Inferior parietal cortex (tissue), 1 donor: ENCODE data around the gene KCNT1.

Experiments used
- DNase-seq: peaks from one replicate; pipeline ENCODE4 v3.0.0-alpha.2; 2016; ENCODE audit errors: extremely low spot score

The KCNT1 gene

GRCh38 chr9:135797507-135798262 lies 95.7 kb downstream of the KCNT1 start:
- peak; percentile 27 for DNase-seq

DNA sequence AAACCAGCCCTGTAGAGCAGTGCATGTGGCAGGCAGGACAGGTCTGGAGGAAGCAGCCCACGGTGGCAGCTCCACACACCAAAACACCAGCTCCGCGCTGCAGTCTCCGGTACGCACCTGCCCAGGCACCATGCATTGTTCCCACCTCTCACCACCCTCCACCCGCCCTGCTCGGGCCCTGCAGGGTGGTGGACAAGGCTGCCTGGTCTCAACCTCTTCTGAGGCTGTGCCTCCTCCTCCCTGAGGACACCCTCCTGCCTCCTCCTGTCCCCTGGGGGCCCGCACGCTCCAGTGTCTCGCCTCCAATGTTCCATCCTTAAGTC lies 96.2 kb downstream of the KCNT1 start:
- DNase-seq = no peak

DNA sequence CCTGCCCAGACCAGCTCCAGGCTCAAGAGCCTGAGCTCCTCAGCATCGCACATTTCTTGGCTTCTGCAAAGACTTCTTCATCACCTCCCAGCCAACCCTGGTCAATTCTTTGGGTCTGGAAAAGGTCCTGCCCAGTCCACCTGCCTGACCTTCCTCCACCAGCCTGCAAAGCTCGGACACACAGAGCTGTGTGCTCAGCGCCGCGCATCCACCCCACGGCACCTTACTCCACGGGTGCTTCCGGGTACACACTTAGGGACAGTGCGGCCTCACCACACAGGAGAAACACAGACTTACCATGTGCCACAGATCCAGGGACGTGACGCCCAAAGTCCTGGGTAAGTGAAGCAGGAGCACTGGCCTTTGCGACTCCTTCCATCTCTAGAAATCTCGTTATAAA lies 97.3 kb downstream of the KCNT1 start:
- DNase-seq = no peak

GRCh38 chr9:135801070-135801469 lies 99.1 kb downstream of the KCNT1 start:
- no peak for DNase-seq

- DNase-seq = no peak
Observed at GRCh38 chr9:135802876-135803419, 101.0 kb downstream of the KCNT1 start.

DNA sequence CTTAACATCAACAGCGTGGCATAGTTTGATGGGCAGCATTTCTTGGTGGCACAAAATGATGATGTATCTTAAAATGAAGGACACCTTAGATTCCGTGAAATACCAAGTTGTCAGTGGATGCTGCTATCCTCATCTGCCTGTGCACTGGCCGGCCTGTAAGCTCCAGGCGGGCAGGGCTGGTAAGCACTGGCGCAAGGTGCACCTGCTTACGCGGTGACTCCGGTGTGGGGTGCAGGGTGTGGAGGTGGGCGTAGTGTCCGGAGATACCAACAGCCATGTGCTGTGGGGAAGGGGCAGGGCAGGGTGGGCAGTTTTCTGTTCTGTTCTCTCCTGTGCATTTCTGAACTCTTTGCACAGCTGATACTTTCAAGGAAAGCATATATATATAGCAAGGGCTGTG lies 101.5 kb downstream of the KCNT1 start:
- no peak for DNase-seq

GRCh38 chr9:135804581-135805421 lies 102.8 kb downstream of the KCNT1 start:
- DNase-seq = no peak

DNA sequence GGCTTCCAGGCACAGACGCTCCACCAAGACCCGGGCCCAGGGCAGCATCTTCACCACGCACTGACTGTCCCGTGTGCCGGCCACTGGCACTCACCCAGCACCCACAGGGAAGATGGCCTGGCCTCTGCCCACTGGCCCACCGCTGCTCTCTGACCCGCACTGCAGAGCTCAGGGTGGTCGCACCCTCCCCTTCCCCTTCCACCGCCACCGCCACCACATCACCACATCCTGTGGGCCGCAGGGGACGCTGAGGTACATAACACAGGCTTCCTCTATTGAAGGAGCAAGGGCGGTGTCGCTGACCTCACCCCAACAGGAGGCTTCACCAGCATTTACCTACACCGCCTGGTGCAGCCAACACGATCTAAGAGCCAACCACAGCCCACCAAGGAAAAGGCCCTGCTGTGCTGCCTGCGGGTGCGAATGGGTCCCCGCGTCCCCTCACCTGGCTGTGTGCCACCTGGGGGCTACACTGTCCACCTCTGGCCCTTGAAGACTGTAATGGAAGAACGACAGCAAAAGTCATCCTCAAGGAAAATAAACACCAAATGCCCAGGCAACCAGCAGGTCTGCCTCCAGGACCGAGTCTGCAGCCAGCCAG lies 103.5 kb downstream of the KCNT1 start:
- no peak for DNase-seq

- no peak for DNase-seq
Observed at GRCh38 chr9:135809166-135809565, 107.2 kb downstream of the KCNT1 start.

DNA sequence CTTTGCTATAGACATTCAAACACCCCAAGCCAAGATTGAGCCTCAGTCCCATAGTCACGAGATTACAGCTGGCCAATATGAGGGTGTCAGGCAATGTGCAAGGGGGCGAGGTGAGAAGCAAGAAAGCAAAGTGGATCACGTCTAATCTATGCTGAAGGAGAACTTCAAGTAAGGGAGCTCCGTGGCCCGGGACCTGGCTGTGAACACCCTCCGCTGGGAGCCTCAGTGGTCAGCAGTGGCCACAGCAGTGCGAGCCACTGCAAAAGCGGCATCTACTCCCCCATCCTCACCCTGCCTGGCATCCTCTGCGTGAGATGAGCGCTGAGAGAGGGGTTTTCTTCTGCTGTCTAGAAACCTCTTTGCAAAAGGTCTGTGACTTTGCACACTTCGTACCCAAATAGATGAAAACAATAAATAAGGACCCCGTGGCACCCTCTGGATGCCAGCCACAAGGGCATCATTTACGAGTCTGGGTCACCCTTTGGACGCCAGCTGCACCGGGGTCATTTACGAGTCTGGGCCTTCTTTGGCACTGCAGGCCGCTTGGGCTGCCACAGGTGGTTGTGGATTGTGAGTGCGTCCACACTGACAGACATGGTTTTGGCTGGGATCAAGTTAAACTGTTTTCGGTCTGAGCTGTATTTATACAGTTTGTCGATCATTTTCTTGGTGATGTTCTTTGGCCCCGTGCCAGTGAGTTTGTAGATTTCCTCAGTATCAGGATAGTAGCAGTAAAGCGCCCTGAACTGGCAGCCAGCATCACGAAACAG lies 109.0 kb downstream of the KCNT1 start:
- no peak for DNase-seq

DNA sequence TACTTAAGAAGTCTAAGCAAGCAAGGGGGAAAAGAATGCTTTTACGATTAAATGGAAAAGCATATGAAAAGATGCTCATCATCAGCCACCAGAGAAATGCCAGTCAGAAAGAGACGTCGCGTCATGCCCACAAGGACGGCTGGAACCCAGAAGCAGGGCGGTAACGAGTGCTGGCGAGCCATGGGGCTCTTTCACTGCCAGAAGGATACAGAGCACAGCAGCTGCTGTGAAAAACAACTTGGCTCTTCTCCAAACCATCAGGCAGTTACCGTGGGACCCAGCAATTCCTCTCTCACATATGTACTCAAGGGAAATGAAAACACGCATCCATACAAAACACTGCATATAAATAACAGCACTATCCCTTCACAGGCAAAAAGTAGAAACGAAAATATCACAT lies 109.8 kb downstream of the KCNT1 start:
- DNase-seq = peak; percentile 67

DNA sequence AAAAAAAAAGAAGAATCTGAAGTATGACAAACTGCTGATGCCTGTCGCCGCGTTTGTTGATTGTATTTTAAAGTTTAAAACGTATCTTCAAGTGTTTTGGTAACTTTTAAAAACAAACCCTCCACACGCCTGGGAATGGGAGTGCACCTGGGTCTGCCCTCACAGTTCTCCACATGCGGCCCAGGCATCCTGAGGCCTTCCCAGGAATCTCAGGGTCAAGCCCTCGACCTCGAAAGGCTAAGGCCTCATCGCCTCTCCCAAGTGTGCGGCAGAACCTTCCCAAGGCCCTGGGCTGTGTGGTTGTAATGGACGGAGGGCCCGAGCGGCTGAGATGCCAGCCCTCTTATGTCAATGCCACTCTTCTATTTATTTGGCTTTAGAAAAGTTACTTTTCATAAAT lies 111.0 kb downstream of the KCNT1 start:
- DNase-seq = no peak

DNA sequence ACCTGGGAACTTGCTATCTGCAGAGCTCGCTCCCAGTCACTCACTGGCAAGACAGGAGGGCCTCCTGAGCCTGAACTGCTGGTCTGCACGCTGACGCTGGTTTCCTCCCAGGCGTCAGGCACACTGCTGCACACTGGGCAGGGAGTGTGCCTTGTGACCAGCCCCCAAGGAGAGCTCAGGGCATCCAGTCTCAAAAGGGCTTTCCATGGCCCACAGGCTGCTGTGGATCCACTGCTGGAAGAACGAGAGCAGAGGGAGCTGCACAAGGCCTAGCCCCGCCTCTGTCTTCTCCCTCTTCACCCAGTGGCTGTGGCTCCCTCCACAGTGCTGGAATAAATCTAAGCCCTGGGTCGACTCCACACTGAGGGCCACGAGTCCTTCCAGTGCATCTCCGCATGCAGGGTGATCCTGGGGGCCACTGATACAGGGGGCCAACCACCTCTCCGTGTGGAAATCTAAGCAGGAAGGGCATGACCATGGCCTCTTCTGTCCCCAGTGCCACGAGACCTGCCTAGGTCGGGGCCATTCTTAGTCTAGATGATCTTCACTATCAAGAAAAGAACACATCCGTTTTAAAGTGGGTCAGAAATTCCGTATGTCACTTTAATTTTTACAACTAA lies 111.8 kb downstream of the KCNT1 start:
- no peak for DNase-seq

DNA sequence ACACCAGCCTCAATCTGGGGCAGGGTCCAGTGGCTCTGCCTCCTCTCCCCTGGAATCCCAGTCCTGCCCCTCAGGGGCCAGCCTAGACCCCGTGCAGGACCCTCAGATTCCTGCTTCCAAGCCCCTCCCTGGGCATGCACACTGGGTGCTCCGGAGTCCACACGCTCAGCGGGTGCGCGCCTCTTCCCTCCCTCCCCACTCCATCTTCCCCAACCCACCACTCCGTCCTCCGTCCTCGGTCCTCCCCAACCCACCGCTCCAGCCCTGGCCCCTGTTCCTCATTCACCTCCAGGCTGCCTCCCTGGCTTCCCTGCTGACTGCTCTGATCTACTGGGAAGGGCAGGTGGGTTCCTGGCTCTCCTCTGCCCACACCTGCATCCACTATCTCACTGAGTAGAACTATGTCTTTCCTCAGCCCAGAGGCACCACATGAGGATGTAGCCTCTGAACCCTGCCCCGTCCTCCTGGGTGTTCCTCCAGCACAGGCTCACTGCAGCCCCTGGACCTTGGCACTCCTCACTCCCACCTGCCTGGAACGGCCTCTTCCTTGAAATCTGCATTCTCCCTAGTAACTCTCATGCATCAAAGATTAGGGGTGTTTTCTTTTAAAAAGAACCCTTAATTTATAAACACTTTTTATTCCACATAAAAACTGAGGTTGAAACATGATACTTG lies 112.6 kb downstream of the KCNT1 start:
- DNase-seq = no peak

DNA sequence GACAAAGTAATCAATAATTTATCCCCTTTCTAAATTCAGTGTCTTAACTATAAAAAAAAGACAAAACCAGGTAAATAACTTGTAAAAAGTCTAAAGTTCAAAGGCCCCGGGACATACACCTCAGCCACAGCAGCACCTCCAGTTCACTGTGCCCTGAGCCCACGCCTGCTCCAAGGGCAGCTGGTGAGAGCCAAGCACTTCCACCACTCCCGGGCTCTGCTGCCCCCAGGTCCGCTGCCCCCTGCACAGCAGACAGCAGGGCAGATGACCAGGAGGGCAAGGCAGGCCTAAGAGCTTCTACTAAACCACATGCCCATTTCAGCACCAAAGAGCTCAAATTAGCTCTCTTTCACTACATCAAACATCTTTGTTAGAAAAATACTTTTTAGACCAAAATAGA lies 113.4 kb downstream of the KCNT1 start:
- DNase-seq = no peak

- DNase-seq = no peak
Observed at GRCh38 chr9:135815830-135816650, 114.1 kb downstream of the KCNT1 start.

DNA sequence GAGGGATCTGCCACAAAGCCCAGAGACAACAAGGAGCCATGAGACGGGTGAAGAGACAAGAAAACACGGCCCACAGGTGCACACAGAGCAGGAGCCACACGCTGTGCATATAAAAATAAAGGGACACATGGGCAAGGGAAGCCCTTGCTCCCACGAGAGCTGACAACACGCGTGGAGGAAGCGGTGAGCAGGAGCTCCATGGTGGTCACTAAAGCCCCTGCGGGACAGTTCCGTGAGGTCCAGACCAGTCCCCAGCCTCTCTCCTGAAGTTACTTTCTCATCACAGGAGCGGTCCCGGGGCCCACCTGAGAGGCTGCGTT lies 114.6 kb downstream of the KCNT1 start:
- no peak for DNase-seq

DNA sequence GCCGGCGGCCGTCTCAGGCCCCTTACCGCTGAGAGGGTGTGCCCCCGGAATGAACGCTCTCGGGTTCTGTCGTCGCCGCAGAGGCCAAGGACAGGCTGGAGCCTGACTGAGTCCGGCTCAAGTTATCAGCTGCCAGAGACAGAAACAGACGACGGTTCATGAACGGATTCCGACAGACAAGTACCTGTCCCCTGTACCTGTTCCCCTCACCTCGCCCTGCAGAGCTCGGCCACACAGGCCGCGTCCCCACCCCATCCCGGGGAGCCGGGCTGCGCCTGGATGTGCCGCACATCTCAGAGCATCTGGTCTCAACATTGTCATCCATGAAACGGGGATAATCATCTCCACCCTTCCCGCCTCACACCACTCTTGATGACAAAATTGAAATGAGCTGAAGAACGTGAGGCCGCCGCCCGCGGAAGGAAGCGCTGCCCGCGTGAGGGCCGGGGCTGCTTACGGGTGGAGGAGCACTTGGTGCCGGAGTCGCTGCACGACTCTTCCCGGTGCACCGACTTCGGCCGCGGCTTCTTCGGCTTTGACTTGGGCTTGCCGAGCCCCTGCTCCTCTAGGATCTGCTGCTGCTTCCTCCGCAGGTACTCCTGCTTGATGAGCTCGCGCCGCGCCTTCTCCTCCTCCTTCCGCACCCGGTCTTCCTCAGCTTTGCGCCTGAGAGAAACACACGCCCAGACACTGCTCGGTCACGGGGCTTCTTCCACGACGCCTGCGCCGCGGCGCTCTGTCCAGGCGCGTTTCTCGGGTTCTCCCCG lies 116.1 kb downstream of the KCNT1 start:
- DNase-seq = no peak

GRCh38 chr9:135818718-135819475 lies 116.9 kb downstream of the KCNT1 start:
- DNase-seq = no peak
